ENCODE measurements around the gene SLC6A5. TPM values are rescaled to one million over a fixed set of nuclear protein-coding genes. Genes with fewer than 3 reads are reported as not detected.

SLC6A5 gene
- total RNA-seq, 1 experiment from 2014 or later: not detected

DNA sequence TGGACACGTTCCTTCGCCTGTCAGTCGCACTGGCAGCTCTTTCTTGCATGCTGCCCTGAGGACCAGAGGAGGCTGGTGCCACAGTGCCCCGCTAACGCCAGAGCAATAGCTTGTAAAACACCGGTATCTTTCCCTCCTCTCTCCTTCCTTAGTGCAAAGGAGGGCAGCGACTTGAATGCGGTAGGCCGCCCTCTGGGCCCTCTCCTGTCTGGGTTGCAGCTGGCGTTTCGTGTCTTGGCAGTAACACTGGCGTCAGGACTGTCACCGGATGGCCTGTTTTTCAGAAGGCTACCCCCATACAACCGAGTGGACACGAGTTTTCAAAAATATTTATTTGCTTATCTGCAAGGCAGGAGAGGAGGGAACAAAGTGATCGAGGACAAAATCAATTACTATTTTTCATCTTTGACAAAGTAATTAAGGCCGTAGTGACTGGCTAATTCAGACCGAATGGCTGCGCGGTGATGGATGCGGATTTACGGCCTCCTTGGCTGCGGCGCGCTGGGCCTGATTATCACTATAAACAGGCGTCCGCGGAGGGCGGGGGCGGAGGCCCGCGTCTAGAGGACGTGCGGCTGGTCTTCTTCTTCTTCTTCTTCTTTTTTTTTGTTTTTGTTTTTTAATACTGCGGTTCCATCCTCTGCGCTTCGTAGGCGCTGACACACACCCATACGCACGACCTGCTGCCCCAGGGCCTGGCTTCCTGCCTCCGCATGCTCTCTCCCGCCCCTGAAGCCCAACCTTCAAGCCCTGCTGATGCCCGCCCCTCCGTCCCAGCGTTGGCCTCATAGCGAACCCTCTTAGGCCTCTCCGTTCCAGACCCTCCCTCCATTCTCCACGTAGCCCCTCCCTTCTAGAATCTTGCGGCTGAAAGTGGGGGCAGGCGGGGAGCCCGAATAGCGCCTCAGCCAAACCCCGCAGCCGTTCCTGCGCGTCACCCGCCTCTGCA is 2.9 kb upstream of the SLC6A5 start:
- H3K4me3 ChIP-seq (ENCODE audit: low read length): no peak overlapping the region
- CTCF ChIA-PET: no interaction called here

GRCh38 chr11:20597154-20597679 is 2.2 kb upstream of the SLC6A5 start:
- Histone ChIP-seq H3K9me3 (ENCODE audit: low read length) (no peaks in the 10 kb centered on the region), H3K9ac (ENCODE audit: low read length) (no peak overlapping the region), H3K79me2 (ENCODE audit: low read length) (no peaks in the 10 kb centered on the region), H3K4me1 (ENCODE audit: insufficient read depth, low read length) (no peaks in the 10 kb centered on the region), H3K27me3 (ENCODE audit: low read length) (peaks cover 19% of the 10 kb centered on the region), H3K27ac (ENCODE audit: low read length) (no peak overlapping the region), H4K20me1 (ENCODE audit: low read length) (no peaks in the 10 kb centered on the region), H2AFZ (ENCODE audit: low read length) (no peak overlapping the region), H3K4me2 (ENCODE audit: low read length) (no peak overlapping the region), H3K36me3 (ENCODE audit: low read depth, low read length) (no peaks in the 10 kb centered on the region), H3K9me2 (replicated peaks; ENCODE audit: low read length) (no peaks in the 10 kb centered on the region), H3K4me3 (ENCODE audit: low read length) (no peak overlapping the region), H3F3A (ENCODE audit: low read length, unreplicated experiment) (no peaks in the 10 kb centered on the region)
- TF ChIP-seq EZH2 (IDR thresholded peaks at IDR 0.05; ENCODE audit: low read length, unreplicated experiment) (no peak), EZH2phosphoT487 (IDR thresholded peaks at IDR 0.05; ENCODE audit: borderline replicate concordance, low read length) (no peak), CTCF (conservative IDR thresholded peaks at IDR 0.05; ENCODE audit: low read depth, low read length) (no peak)
- intact Hi-C loops (cut with micrococcal nuclease): no loop called here
- BruUV-seq (replicated peaks): no TSS peak
- DNase-seq (no peak), ATAC-seq (no peak)
- ChIA-PET POLR2A (ENCODE audit: unreplicated experiment) (no interaction called here), CTCF (no interaction called here)

More for the DNA sequence above, 2.9 kb upstream of the SLC6A5 start:
- no peaks in the 10 kb centered on the region for H3K9me2 ChIP-seq (replicated peaks; ENCODE audit: low read length)
- H3K4me1 ChIP-seq (ENCODE audit: insufficient read depth, low read length): no peaks in the 10 kb centered on the region
- no peaks in the 10 kb centered on the region for H3F3A ChIP-seq (ENCODE audit: low read length, unreplicated experiment)
- H3K9me3 ChIP-seq (ENCODE audit: low read length): no peaks in the 10 kb centered on the region
- H3K79me2 ChIP-seq (ENCODE audit: low read length): no peaks in the 10 kb centered on the region
- H2AFZ ChIP-seq (ENCODE audit: low read length): no peak overlapping the region
- BruUV-seq (replicated peaks): no TSS peak
- POLR2A ChIA-PET (ENCODE audit: unreplicated experiment): no interaction called here
- no peak for DNase-seq
- no peak overlapping the region for H3K9ac ChIP-seq (ENCODE audit: low read length)
- H4K20me1 ChIP-seq (ENCODE audit: low read length): no peaks in the 10 kb centered on the region
- H3K27ac ChIP-seq (ENCODE audit: low read length): no peak overlapping the region
- ATAC-seq: no peak
- TF ChIP-seq EZH2phosphoT487 (IDR thresholded peaks at IDR 0.05; ENCODE audit: borderline replicate concordance, low read length) (no peak), EZH2 (IDR thresholded peaks at IDR 0.05; ENCODE audit: low read length, unreplicated experiment) (no peak), CTCF (conservative IDR thresholded peaks at IDR 0.05; ENCODE audit: low read depth, low read length) (no peak)
- intact Hi-C loops (cut with micrococcal nuclease): no loop called here
- peaks cover 19% of the 10 kb centered on the region for H3K27me3 ChIP-seq (ENCODE audit: low read length)
- no peaks in the 10 kb centered on the region for H3K36me3 ChIP-seq (ENCODE audit: low read depth, low read length)
- H3K4me2 ChIP-seq (ENCODE audit: low read length): no peak overlapping the region

Data from PC-3 (cell line).